Fibroblast of mammary gland (primary cell): ENCODE data around the gene ARTN.
A peak's percentile ranks its signal among the peaks of the same experiment; 100 is the strongest.

ENCODE experiments used
- DNase-seq: peaks from one replicate; pipeline ENCODE4 v3.0.0-alpha.2; 2010; ENCODE audit warnings: low read depth
- H3K4me3 ChIP-seq: 2 replicates; pipeline ENCODE4 v1.5.1; 2011; ENCODE audit warnings: low read depth, mild to moderate bottlenecking, low read length, moderate library complexity; ENCODE audit not compliant: control insufficient read depth
- TF ChIP-seq, protein P1 (sequence below): conservative IDR thresholded peaks from 2 replicates; pipeline ENCODE4 v1.5.1; 2011; ENCODE audit warnings: low read depth, low read length, inconsistent platforms; ENCODE audit not compliant: control insufficient read depth, insufficient read depth

The ARTN gene

DNA sequence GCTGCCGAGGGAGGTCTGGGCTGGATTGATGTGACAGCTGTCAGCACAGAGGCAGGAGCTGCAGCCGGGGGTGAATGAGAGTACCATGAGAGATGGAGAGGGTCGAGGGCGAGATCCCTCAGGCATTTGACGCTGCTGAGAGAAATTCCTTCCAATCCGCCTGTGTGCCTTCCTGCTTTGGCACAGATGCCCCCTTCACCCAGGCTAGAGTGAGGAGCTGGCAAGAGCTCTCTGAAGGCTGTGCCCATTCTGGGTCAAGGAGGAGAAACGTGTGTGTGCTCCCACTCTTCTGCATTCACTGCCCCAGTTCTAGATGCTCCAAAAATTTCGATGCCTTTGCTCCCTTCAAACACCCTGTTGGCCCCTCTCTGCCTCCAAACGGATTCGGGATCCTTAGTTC, 4.8 kb downstream of the ARTN start:
- H3K4me3 ChIP-seq, result no peak overlapping the region
- TF ChIP-seq, protein P1, sequence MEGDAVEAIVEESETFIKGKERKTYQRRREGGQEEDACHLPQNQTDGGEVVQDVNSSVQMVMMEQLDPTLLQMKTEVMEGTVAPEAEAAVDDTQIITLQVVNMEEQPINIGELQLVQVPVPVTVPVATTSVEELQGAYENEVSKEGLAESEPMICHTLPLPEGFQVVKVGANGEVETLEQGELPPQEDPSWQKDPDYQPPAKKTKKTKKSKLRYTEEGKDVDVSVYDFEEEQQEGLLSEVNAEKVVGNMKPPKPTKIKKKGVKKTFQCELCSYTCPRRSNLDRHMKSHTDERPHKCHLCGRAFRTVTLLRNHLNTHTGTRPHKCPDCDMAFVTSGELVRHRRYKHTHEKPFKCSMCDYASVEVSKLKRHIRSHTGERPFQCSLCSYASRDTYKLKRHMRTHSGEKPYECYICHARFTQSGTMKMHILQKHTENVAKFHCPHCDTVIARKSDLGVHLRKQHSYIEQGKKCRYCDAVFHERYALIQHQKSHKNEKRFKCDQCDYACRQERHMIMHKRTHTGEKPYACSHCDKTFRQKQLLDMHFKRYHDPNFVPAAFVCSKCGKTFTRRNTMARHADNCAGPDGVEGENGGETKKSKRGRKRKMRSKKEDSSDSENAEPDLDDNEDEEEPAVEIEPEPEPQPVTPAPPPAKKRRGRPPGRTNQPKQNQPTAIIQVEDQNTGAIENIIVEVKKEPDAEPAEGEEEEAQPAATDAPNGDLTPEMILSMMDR, result no peak

DNA sequence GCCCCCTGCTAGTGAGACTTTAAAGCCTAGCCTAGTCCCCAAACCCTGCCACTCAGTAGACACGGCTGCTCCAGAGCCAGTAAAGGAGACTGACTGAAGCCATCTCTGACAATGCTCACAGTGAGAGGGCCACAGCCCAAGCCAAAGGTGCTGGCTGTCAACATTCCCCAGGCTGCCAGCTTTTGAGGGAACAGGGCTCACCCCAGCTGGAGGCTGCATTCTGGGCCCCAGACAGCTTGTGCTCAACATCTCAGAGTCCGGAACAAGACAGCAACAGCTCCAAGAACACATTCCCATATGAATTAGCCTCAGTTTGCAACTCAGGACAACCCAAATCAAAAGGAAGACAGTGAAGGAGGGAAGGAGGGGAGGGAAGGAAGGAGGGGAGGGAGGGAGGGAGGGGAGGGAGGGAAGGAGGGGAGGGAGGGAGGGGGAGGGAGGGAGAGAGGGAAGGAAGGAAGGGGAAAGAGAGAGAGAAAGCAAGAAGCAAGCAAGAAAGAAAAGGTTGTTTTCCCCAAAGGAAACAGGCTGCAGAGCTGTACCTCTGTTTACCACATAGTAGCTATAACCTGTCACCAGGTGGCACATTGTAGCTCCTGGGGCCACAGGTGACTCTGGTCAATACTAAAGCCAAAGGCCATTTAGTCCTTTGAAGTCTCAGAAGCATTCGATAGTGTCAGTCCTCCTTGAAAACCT, 5.4 kb downstream of the ARTN start:
- DNase-seq, result no peak
- H3K4me3 ChIP-seq, result no peak overlapping the region
- TF ChIP-seq, protein P1, result no peak

More for the DNA sequence above, 4.8 kb downstream of the ARTN start:
- no peak for DNase-seq

DNA sequence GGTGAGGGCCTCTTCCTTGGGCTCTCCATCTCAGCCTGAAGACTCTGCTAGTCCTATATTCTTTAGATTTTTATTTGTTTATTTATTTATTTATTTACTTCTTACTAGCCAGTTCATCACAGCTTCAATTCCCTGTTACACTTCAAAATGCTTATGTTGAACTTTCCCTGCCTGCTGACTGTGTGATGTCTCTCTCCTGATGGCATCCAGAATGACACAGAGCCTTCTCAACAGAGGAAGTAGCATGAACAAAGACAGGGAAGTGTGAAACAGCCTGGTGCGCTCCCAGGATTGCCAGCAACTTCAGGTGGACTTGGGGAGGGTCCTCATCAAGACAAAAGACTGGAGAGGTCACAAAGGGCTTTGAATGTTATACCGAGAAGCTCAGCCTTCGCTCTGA, 8.8 kb downstream of the ARTN start:
- DNase-seq, result no peak

DNA sequence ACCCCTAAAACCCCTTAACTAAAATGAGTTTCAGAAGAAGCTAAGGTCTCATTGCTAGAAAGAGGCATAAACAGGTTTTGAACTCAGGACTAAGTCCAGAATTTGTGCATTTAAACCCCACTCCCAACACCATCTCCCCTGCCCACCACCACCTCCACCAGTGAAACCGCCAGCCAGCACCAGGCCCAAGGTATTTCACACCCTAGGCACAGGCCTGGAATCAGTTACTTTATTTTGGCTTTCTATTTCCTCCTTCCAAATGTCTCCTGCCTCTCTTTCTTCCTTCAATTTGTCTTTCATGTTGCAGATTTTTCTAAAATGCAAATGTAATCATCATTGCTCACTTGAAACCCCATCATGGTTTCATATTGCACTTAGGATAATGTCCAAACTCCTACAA, 11.3 kb downstream of the ARTN start:
- TF ChIP-seq, protein P1, result no peak
- DNase-seq, result no peak
- H3K4me3 ChIP-seq, result no peak overlapping the region

More for the DNA sequence above, 8.8 kb downstream of the ARTN start:
- TF ChIP-seq, protein P1, result no peak
- no peak overlapping the region for H3K4me3 ChIP-seq

DNA sequence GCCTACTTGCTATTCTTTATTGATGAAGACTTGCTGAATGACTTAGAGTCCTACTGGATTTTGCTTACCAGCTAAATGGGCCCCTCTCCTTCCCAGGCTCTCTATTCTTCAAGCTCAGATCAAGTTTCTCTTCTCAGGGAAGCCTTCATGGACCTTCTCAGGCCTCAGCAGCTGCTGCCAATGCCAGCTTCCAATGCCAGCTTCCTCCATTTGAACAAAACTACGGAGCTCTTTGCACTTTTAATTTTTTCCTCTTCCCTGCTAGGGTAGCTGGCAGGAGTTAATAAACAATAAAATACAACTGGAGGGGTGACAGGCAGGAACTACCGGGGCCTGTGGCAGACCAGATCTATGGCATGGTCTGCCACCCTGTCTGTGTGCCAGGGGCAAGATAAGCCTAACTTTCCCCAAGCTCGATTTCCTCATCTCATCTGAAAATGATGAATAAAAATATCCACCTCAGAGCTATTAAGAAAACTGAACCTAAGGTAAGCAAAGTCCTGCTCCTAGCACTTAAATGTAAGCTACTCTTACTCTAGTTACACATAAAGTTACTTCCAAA, 12.2 kb downstream of the ARTN start:
- TF ChIP-seq, protein P1, result no peak
- no peak for DNase-seq
- peak overlapping the region; percentile 87 for H3K4me3 ChIP-seq

DNA sequence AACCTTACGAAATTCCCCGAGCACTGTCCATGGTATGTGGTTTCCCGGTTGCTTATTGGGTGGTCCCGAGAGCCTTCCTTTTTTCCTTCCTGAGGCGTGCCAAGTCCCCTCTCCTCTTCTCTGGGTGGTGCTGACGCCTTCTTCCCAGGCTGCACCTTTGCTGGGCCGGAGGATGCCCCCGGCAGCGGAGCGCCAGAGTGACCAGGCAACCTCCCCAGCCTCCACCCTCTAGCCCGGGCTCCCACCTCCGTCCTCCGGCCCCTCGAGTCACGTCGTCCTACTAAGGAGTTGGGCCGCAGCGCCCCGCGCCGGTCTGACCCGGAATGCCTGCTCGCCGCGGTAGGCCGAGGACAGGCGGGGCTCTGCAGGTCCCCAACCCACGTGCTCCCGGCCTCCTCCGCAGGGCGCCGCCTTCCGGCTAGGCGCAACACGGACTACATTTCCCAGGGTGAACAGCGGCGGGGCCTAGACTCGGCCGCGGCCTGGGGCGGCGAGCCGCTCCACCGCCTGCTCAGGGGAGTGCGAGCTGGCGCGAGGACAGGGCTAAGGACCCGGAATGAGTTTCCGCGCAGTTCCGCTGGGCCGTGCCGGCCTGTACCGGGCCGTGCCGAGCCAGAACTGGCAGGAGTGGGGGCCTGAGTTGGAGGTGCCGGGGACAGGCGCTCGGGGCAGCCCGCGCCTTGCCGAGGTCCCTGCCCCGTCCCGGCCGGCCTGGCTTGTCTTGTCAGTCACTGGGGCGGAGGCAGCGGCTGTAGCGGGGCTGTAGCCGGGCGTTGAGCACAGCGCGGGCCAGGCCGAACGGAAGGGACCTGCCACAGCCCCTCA, 12.8 kb downstream of the ARTN start, which contains the start of gene IPO13:
Gene IPO13 (plus strand): TSS at position 715 of the 825 bp plus-strand sequence. CDS start 651 bp downstream, outside the sequence.
- TF ChIP-seq, protein P1, result peak; percentile 37
- peak; percentile 94 for DNase-seq
- H3K4me3 ChIP-seq, result peak within 1 kb of the TSS; percentile 87
